Thyroid gland (tissue), 4 donors: ENCODE data around the gene CLCF1. TPM values are rescaled to one million over a fixed set of nuclear protein-coding genes. Genes with fewer than 3 reads are reported as not detected.

Experiments
- DNase-seq, 2 donors: peaks; one replicate each; pipeline ENCODE4 v3.0.0-alpha.2; 2019
- H3K27ac ChIP-seq, 3 donors: fragments of 200-600 bp; sonication (generic); 1 replicate in 2 of 3; 2 replicates in 1 of 3; pipeline ENCODE4 v1.5.1; 2016 to 2019; ENCODE audit warnings: mild to moderate bottlenecking in 1 of 3, moderate library complexity in 1 of 3
- H3K27me3 ChIP-seq: fragments of 200-600 bp; sonication (generic); one replicate; pipeline ENCODE4 v1.5.1; 2019
- H3K36me3 ChIP-seq, 2 donors: fragments of 200-600 bp; sonication (generic); one replicate each; pipeline ENCODE4 v1.5.1; 2016 to 2019
- H3K4me1 ChIP-seq, 2 donors: fragments of 200-600 bp; sonication (generic); one replicate each; pipeline ENCODE4 v1.5.1; 2017 to 2019
- H3K4me3 ChIP-seq, 3 donors: fragments of 200-600 bp; sonication (generic); replicated peaks in 1 of 3; 1 replicate in 2 of 3; 2 replicates in 1 of 3; pipeline ENCODE4 v1.5.1; 2016; ENCODE audit warnings: mild to moderate bottlenecking in 1 of 3
- H3K9me3 ChIP-seq: fragments of 200-600 bp; sonication (generic); one replicate; pipeline ENCODE4 v1.5.1; 2017
- POLR2A ChIP-seq, 2 donors: fragments of 450-650 bp; IDR thresholded peaks; one replicate each; pipeline ENCODE4 v1.6.1; 2017; ENCODE audit warnings: antibody characterized with exemption in 2 of 2, mild to moderate bottlenecking in 2 of 2, moderate library complexity in 1 of 2
- WGBS, 2 donors: methylation state at CpG; one replicate each; pipeline ENCODE4 v1.1.5; 2017; 5-methylcytosine and 5-hydroxymethylcytosine counted together
- intact Hi-C: fragments of 100-400 bp; cut with DNase I; formaldehyde crosslinking; loops from one replicate; pipeline ENCODE4 v1.15.1; 2023
- total RNA-seq, 4 donors: library from RNA; depleted of rRNA; stranded (reverse); fragments of >200 nt; gene quantifications; one replicate each; pipeline ENCODE4 v1.2.3, GENCODE V29; 2016
- TF ChIP-seq, protein P1 (sequence below), 6 experiments: fragments of 200-600 bp in 3 of 6; fragments of 450-650 bp in 3 of 6; sonication (generic) in 3 of 6; IDR thresholded peaks; one replicate each; pipeline ENCODE4 v1.5.1; 2016 to 2019; ENCODE audit warnings: antibody characterized with exemption in 6 of 6, mild to moderate bottlenecking in 2 of 6, inconsistent platforms in 1 of 6, moderate library complexity in 1 of 6

The CLCF1 gene
- total RNA-seq, 4 donors from 2014 or later = 4.3 to 9.4 (median 6.9) TPM

DNA sequence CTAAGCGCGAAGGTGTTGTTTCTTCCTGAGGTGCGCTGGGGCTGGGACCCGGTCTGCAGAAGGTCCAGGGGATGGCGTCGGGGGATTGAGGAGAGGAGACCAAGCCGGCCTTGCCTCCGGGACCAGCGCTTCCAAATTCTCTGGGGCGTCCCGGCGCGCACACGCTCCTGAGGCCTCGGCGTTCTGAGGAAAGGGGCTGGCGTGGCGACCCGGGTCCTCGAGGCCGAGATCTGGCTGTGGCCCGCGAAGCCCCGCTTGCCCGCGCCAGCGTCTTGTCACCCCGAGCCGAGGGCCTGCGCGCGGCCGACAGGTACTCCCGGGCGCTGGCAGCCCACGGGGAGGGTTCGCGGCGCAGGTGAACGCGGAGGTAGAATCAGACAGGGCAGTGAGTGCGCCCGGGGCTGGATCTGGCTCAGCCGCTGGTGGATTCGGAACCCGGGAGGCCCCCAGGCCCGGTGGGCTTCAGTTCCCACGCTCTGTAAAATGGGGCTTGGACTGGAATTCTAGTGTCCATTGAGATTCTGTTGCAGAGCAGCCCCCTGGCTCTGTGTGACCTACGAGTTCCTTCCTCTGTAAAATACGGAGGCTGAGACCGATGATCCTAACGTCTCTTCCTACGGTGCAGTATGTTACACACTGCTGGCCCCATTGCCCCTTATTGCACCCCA is 55.4 kb downstream of the CLCF1 start:
- WGBS, 2 donors = 0 to 1% methylated on average over 15 to 18 of the region's 53 CpGs
- Histone ChIP-seq H3K4me3 (peak overlapping the region; percentile 38 to 94 (median 92)), H3K4me1 (peaks cover 15 to 16% of the 10 kb centered on the region in 2 donors), H3K36me3 (no peaks in the 10 kb centered on the region), H3K27ac (peak overlapping the region; percentile 95 to 97 (median 96)), H3K9me3 (no peaks in the 10 kb centered on the region), H3K27me3 (no peaks in the 10 kb centered on the region)
- DNase-seq = peak; percentile 55 to 58
- intact Hi-C loops = loop anchor here (2.0 to 5.0 kb wide), 2 partner anchors 51 to 236 kb away; partner anchors contain the start of gene GRK2
- TF ChIP-seq, protein P1, sequence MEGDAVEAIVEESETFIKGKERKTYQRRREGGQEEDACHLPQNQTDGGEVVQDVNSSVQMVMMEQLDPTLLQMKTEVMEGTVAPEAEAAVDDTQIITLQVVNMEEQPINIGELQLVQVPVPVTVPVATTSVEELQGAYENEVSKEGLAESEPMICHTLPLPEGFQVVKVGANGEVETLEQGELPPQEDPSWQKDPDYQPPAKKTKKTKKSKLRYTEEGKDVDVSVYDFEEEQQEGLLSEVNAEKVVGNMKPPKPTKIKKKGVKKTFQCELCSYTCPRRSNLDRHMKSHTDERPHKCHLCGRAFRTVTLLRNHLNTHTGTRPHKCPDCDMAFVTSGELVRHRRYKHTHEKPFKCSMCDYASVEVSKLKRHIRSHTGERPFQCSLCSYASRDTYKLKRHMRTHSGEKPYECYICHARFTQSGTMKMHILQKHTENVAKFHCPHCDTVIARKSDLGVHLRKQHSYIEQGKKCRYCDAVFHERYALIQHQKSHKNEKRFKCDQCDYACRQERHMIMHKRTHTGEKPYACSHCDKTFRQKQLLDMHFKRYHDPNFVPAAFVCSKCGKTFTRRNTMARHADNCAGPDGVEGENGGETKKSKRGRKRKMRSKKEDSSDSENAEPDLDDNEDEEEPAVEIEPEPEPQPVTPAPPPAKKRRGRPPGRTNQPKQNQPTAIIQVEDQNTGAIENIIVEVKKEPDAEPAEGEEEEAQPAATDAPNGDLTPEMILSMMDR (IDR thresholded peaks at IDR 0.05) = no peak
- TF ChIP-seq POLR2A (IDR thresholded peaks at IDR 0.05) = no peak

DNA sequence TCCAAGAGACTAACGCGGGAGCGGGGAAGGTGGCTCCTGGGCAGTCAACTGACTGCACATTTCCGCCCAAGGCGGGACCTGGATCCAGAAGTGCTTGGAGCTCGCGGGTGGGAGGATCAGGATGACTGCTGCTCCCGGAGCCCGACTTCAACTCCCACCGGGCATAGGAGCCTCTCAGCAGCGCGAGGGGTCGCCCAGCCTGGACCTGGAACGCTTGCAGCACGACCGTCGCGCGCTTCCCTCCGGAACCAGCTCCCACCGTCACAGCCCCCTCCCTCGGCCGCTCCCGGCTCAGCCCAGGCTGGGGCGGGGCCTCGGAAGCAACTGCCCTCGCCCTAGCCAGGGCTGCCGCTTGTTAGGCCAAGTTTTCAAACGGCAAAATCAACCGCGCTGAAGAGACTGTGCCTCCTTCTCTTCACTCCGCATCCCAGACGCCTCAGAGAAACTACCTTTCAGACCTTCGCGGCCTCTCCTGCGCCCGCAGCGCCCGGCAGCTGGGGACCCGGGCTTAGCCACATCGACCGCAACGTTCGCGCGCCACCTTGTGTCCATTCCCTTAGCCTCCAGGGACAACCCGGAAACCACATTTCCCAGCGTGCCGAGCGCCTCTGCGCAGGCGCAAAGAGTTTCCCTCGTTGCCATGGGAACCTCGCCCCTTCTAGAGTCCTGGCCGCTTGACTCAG is 56.1 kb downstream of the CLCF1 start:
- intact Hi-C loops = loop anchor here (5.0 kb wide), 1 partner anchor 235 kb away; no protein-coding TSS in a partner anchor
- TF ChIP-seq, protein P1 (IDR thresholded peaks at IDR 0.05) = peak; percentile 58 to 99 (median 96)
- peak in 1 of 2 donors; percentile 72 for TF ChIP-seq POLR2A (IDR thresholded peaks at IDR 0.05)
- peak overlapping the region; percentile 38 to 94 (median 92) for H3K4me3 ChIP-seq
- H3K27ac ChIP-seq = peak overlapping the region; percentile 95 to 97 (median 96)
- H3K27me3 ChIP-seq = no peaks in the 10 kb centered on the region
- 0 to 1% methylated on average over 31 to 35 of the region's 55 CpGs for WGBS, 2 donors
- no peaks in the 10 kb centered on the region for H3K36me3 ChIP-seq
- peak; percentile 96 to 98 for DNase-seq
- H3K4me1 ChIP-seq = peaks cover 15 to 16% of the 10 kb centered on the region in 2 donors
- no peaks in the 10 kb centered on the region for H3K9me3 ChIP-seq

DNA sequence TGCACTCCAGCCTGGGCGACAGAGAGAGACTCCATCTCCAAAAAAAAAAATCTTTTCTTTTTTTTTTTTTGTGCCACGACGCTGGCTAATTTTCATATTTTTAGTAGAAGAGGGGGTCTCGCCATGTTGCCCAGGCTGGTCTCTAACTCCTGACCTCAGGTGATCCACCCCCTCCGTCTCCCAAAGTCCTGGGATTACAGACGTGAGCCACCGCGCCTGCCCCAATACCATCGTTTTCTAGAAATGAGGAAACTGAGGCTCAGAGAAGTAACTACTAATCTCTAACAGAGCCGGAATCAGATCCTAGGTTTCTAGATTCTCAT is 56.6 kb downstream of the CLCF1 start:
- no peak for DNase-seq
- intact Hi-C loops = loop anchor here (5.0 kb wide), 1 partner anchor 235 kb away; no protein-coding TSS in a partner anchor
- TF ChIP-seq, protein P1 (IDR thresholded peaks at IDR 0.05) = no peak
- TF ChIP-seq POLR2A (IDR thresholded peaks at IDR 0.05) = no peak
- peak overlapping the region in 2 of 3 donors; percentile 26 to 92 for H3K4me3 ChIP-seq
- no peaks in the 10 kb centered on the region for H3K27me3 ChIP-seq
- peaks cover 15 to 16% of the 10 kb centered on the region in 2 donors for H3K4me1 ChIP-seq
- peak overlapping the region; percentile 95 to 97 (median 96) for H3K27ac ChIP-seq
- no peaks in the 10 kb centered on the region for H3K36me3 ChIP-seq
- WGBS, 2 donors = 1 to 3% methylated on average over 10 of the region's 10 CpGs
- no peaks in the 10 kb centered on the region for H3K9me3 ChIP-seq

DNA sequence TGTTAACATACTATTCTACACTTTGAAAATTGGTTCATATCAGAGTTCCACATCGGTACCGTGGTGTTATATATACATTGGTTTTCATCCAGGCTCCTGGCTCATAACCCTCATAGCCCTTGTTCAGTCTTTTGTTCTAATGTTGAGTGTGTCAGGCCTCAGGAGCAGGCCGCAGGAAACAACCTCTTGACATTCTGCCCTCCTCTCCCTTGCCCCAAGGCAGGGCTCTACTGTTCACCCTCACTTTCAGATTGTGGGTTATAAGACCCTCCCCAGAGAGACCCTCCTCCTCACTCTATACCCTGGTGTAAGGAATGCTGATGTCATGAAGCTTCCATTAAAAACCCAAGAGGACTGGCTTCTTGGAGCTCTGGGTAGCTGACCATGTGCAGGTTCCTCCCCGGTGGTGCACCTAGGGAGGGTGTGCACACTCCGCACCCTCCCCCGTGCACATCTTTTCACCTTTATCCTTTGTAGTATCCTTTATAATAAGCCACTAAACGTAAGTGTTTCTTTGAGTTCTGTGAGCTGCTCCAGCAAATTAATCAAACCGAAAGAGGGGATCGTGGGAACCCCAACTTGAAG is 58.0 kb downstream of the CLCF1 start:
- intact Hi-C loops = loop anchor here (5.0 kb wide), 1 partner anchor 233 kb away; no protein-coding TSS in a partner anchor
- no peak for TF ChIP-seq POLR2A (IDR thresholded peaks at IDR 0.05)
- TF ChIP-seq, protein P1 (IDR thresholded peaks at IDR 0.05) = no peak
- H3K9me3 ChIP-seq = no peaks in the 10 kb centered on the region
- H3K27ac ChIP-seq = no peak overlapping the region
- no peak for DNase-seq
- WGBS, 2 donors = 71 to 72% methylated on average over 9 of the region's 9 CpGs
- no peaks in the 10 kb centered on the region for H3K27me3 ChIP-seq
- peaks cover 15 to 16% of the 10 kb centered on the region in 2 donors for H3K4me1 ChIP-seq
- H3K4me3 ChIP-seq = no peak overlapping the region
- peaks cover 0 to under 1% of the 10 kb centered on the region in 2 donors for H3K36me3 ChIP-seq
